GM06990 (cell line): ENCODE measurements around the gene DOCK1.
"Not testable (repeated sequence)": the region's sequence is repeated elsewhere in the genome, so short reads cannot be mapped to it uniquely, and the experiment has no call there.

ENCODE experiments used
- DNase-seq: peaks from one replicate; pipeline ENCODE4 v3.0.0-alpha.2; 2011; ENCODE audit not compliant: insufficient read length; ENCODE audit errors: extremely low read depth
- H3K27me3 ChIP-seq: replicated peaks from 2 replicates; pipeline ENCODE4 v1.6.0; 2011; ENCODE audit warnings: low read length; ENCODE audit not compliant: control insufficient read depth, insufficient read depth
- H3K36me3 ChIP-seq: 2 replicates; pipeline ENCODE4 v1.5.1; 2011; ENCODE audit warnings: low read length; ENCODE audit not compliant: control insufficient read depth, insufficient read depth
- H3K4me3 ChIP-seq: replicated peaks from 2 replicates; pipeline ENCODE4 v1.5.1; 2011; ENCODE audit warnings: low read depth, mild to moderate bottlenecking, control low read depth, low read length
- CTCF ChIP-seq: IDR thresholded peaks from 2 replicates; pipeline ENCODE4 v1.5.1; 2011; ENCODE audit warnings: low read length, control low read depth, mild to moderate bottlenecking, inconsistent platforms; ENCODE audit not compliant: insufficient read depth, poor library complexity, severe bottlenecking

The DOCK1 gene

DNA sequence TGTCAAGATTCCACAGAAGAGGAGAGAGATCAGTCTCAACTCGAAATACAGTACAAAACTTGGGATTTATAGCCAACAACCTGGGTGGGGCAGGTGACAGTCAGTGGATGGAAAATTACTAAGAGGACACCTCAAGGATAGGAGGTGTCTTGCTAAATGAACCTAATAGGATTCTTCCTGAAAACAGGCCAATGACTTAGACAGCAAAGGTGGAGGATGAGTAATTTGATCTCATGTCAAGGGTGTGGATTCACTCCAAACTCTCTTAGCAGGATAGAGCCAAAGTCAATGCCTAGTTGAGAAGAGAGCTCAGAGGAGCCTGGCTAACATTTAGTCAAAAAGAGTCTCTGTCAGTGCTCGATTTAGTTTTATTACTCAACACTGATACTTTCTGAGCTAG, 397.9 kb downstream of the DOCK1 start:
- no peak for TF ChIP-seq CTCF
- Histone ChIP-seq H3K36me3 (no peaks in the 10 kb centered on the region), H3K4me3 (no peak overlapping the region), H3K27me3 (no peaks in the 10 kb centered on the region)
- DNase-seq = no peak

DNA sequence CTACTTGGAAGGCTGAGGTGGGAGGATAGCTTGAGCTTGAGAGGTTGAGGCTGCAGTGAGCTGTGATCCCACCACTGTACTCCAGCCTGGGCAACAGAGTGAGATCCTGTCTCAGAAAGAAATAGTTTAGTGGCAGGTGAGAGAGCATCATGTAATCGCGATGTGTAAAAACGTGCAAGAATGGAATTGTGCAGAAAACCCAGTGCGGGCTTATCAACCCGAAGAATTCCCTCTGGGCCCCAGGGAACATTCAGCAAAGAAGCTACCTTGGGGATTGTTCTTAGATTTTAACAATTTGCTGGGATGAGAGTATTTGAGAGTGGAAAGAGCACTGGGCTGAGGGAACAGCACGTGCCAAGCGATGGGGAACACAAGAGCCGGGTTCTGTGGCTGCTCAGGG, 398.5 kb downstream of the DOCK1 start:
- no peak for TF ChIP-seq CTCF
- no peaks in the 10 kb centered on the region for H3K27me3 ChIP-seq
- DNase-seq = no peak
- H3K36me3 ChIP-seq = no peaks in the 10 kb centered on the region
- no peak overlapping the region for H3K4me3 ChIP-seq

DNA sequence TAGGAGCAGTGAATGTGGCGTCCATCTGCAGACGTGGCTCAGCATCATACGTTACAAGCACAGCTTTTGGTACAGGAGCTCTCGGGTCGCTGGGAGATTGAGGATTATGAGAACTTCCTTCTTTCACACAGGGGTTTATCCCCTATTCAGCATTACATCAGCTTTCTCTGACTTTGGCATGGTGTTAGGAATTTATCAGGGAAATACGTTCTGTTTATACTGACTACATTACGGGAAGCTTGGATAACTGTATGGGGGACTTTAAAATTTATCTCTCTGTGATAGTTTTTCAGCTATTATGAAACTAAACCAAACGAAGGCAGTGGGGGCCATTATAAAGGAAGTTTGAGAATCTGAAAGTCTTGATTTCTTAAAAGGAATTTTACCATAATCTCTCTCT, 401.3 kb downstream of the DOCK1 start:
- no peak for DNase-seq
- no peaks in the 10 kb centered on the region for H3K27me3 ChIP-seq
- TF ChIP-seq CTCF = no peak
- H3K36me3 ChIP-seq = no peaks in the 10 kb centered on the region
- no peak overlapping the region for H3K4me3 ChIP-seq

- Histone ChIP-seq H3K4me3 (no peak overlapping the region), H3K36me3 (no peaks in the 10 kb centered on the region), H3K27me3 (no peaks in the 10 kb centered on the region)
- no peak for TF ChIP-seq CTCF
- DNase-seq = no peak
These were observed 402.1 kb downstream of the DOCK1 start for GRCh38 chr10:127307338-127307737.

DNA sequence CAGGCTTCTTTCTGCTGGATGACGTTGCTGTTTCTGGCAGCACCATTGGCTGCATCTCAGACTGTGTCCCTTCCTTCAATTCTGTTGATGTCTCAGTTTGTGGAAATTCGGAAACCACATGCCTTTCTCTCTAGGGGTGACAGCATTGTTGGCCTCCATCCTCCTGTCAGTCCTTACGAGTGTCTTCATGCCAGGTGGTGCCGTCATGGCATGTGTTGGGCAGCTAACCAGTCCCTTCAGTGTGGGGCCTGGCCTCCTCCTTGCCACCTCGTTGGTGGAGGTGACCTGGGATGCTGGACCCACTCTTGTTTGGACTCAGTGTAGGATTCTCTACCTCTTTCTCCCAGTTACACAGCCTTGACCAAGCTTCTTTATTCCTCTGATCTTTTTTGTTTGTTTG, 402.8 kb downstream of the DOCK1 start:
- no peak for TF ChIP-seq CTCF
- no peaks in the 10 kb centered on the region for H3K36me3 ChIP-seq
- H3K4me3 ChIP-seq = no peak overlapping the region
- H3K27me3 ChIP-seq = no peaks in the 10 kb centered on the region
- DNase-seq = no peak

- not testable (repeated sequence) for H3K4me3 ChIP-seq, H3K36me3 ChIP-seq, DNase-seq, H3K27me3 ChIP-seq
These were observed 404.4 kb downstream of the DOCK1 start for GRCh38 chr10:127309619-127310018.
